Mucosa of gallbladder (tissue), 1 donor: ENCODE measurements around the gene PPM1A. TPM values are rescaled to one million over a fixed set of nuclear protein-coding genes. Genes with fewer than 3 reads are reported as not detected.
A peak's percentile ranks its signal among the peaks of the same experiment; 100 is the strongest.

Source experiments
- DNase-seq: peaks from one replicate; pipeline ENCODE4 v3.0.0-alpha.2; 2020; ENCODE audit warnings: low spot score
- total RNA-seq: library from RNA; stranded (reverse); gene quantifications from one replicate; pipeline ENCODE4 v1.2.1, GENCODE V29; 2021
- donor health status: DM: no; HTN: no; CAD: no.

Gene PPM1A
- total RNA-seq, result 62.9 TPM

DNA sequence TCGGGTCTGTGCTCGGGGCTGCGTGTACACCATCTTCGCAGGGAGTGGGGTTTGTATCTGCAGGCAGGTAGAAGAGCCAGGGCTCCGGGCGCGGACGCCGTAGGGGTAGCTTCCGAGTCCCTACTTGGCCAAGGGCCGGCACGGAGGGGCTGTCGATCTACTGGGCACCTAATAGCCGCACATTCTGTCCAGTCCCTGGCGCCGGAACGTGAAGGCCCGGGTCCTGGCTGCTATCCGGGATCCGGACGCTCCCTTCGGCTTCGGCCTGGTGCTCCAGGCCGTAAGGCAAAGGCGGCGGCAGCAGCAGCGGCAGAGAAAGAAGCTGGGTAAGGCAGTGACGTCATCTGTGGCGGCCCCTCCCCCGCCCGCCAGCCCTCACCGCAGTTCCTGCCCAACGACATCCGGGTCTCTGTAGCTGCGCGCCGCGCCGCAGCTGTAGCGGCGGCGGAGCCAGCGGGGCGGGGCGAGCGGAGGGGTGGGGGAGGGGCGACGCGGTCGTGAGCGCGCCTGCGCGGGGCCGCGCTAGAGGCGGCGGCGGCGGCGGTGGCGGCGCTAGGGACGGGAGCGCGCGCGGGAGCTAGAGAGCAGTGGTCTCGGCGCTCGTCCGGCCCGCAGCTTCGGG lies at the start of gene PPM1A:
Gene PPM1A, plus strand, starts transcription at position 525 of the 622 bp plus-strand sequence. CDS start 33,483 bp downstream, outside the sequence.
- DNase-seq, result peak; percentile 97

DNA sequence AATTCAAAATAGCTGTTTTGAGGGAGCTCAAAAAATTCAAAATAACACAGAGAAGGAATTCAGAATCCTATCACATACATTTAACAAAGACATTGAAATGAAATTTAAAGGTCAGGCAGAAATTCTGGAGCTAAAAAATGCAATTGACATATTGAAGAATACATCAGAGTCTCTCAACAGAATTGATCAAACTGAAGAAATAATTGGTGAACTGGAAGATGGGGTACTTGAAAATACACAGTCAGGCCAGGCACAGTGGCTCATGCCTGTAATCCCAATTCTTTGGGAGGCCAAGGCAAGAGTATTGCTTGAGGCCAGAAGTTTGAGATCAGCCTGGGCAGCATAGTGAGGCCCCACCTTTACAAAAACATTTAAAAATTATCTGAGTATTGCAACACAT lies 49.7 kb upstream of the PPM1A start:
- DNase-seq, result no peak

DNA sequence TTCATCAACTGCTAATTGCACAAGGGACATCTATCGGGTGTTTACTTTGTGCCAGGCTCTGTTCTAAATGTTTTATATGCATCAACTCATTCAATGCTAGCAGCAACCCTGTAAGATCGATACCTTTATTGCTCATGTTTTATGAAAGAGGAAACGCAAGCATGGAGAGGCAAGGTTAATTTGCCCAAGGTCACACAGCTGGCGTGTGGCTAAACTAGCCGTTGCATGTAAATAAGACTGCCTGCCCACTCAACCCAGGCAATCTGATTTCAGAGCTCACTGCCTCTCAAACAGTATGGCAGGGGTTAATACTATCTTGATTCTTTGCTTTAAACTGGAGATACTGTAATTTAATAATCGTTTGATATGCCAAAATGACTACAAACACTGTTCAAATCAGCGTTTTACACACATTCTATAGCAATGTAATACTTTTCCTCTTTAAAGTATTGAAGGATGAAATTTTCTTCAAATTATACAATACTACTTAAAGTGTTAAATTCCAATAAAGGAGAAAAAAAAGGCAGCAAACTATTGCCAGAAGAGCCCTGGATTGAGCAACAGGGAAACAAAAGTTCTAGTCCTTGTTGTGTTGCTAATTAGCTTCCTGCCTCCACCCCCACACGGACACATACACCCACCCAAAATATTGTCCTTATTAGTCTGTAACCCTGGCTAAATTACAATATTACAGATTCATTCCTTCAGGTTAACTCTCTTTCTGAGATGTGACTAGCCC lies 44.7 kb upstream of the PPM1A start:
- no peak for DNase-seq

DNA sequence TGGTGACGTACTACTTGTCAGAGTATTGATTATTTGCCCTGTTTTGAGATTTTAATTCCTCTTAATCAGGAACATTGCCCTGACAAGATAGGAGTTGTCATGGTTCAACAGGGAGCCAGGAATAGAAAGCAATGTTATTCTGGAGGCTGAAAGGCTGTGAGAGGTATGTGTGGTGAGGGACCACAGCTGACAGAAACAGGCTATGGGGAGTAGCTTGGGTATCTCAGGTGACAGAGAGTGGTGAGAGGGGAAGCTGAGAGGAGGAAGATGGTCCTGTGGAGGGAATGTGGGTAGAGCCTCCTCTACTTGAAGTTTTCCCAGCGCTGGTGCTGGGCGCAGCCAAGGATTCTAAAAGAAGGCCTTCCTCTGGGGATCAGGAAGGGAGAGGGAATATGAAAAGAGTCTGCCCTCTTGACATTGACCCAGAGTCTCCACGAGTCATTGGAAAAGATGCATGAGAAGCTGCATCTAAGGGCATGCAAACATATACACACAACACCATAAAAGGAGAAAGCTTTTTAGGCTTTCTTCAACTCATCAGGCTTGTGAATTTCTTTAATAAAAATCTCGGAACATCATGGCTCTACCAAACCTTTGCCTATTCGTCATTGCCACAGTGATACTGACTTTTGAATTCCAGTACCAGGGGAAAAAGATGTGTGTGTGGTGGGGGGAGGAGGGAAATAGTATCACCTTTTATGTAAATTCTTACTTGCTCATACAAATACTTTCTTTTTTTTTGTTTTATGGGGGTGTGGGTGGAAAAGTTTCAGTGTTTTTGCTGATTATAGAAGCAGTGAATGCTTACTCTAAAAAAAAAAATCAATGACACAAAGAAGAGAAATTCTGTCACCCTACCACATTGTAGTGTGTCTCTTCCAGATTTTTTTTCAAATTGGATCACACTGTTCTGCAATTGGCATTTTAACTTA lies 43.9 kb upstream of the PPM1A start:
- DNase-seq, result no peak

DNA sequence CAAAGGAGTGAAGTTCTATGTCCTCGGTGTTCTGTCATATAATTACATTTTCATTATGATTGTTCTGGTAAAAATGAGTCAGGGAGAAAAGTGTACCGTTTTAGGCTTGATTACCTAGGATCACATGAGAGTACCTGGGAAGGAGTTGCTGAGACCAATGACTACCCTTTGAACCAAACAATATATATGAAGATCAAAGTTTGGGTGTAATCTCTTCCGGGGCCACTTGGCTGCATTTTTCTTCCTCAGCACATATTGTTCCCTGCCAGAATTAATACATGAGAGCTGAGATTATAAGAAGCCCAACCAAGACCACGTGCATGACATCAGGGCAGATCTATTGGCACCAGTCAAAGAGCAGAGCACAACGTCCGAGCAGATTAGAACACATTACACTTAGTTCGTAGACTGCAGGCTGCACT lies 42.8 kb upstream of the PPM1A start:
- DNase-seq, result no peak

DNA sequence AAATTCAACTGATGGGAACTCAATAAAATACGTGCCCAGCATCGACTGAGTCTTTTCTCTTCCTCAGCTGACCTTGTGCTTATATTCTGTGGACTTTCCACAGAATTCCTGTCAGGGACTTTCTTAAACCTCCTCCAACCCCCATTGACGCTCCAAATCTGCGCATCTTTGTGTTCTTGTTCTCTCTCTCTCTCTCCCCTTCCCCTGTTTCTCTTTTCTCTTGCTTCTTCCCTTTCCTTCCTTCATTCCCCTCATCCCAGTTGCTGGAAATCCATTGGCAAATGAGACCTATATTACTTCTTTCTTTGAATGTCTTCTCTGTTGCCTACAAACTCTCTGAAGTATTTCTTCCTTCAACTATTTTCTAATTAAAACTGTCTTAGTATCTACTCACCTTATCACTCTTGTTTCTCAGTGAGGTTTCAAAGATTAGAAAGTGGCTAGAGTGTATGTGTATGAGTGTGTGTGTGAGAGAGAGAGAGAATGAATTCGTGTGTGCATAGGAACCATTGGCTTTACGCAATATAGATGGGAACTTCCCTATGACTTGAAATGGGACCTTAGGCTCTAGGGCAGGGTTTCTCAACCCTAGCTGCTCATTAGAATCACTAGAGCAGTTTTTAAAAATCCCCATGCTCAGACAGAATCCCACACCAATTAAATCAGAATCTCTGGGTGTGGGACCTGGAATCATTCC lies 42.0 kb upstream of the PPM1A start:
- no peak for DNase-seq

DNA sequence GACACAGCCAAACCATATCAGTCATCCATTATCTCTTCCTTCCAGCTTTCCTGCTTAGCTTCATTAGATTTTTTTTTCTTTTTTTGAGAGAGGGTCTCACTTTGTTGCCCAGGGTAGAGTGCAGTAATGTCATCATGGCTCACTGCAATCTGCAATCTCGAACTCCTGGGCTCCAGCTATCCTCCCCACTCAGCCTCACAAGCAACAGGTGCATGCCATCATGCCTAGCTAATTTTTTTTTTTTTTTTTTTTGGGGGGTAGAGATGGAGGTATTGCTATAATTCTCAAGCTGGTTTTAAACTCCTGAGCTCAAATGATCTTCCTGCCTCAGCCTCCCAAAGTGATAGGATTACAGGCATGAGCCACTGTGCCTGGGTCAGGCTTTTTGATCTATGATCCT lies 38.3 kb upstream of the PPM1A start:
- DNase-seq, result no peak

DNA sequence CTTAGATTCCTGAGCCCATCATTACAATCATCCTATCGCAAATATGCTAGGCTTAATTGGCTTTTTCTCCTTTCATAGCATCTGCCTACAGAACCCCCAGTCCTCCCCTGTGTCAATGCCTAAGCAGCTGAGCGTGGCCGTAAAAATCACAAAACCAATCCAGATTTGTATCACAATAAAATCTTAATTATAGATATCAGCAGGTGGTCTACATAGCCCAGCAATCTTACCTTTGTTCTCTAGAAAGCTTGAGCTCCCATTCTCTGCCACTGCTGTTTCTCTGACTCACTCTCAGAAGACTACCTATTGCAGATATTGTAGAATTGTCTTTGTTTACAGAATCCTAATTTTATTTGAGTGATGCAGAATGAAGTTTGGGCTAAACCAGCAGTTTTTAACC lies 37.9 kb upstream of the PPM1A start:
- DNase-seq, result no peak

DNA sequence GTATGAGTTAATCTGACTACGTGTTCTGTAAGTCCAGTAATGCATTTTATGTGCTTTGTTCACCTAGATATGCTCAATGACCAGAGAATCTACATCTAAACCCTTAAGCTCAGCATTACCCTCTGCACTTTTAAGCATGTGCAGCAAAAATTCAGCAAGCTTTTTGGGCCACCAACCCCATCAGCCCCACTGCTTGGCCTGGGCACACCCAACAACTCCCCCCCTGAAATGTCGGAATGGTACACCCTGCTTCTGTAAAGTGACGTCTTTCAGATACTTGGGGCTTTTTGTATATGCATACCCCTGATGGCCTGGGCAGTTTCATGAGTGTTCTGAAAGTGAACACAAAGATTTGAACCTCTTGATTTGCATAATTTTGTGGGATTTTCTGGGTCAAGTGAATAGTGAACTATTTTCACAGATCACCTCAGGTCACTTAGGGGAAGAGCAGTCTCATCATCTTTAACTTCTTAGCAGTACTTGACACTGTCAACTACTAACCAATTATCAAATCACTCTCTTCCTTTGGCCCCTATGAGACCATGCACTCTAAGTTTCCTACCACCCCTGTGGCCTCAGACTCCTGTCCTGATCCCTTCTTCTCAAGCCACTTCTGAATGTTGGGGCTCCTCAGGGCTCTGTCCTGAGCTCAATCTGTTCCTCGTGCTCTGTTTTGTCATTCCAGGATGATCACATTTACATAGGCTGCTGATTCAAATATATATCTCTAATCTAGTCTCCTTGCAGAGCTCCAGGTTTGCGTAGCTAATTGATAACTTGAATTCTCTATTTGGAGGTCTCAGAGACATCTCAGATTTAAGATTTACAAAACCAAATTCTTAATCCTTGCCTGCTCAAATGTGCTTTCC lies 36.3 kb upstream of the PPM1A start:
- DNase-seq, result no peak

DNA sequence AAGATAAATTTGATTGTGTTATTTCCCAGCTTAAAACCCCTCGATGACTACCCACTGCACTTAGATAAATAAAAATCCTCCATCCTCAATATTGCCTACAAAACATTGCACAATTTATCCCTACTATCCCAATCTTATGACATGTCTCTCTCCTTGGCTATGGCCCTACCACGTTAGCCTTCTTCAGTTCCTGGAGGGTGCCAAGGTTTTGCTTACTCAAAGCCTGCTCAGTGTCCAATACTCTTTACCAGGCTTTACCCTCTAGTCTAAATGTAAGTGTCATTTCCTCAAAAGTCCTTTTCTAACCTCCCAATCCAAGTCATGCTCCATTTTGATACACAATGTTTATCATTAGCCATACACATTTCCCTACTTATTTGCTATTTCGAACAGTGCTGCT lies 35.0 kb upstream of the PPM1A start:
- DNase-seq, result no peak

DNA sequence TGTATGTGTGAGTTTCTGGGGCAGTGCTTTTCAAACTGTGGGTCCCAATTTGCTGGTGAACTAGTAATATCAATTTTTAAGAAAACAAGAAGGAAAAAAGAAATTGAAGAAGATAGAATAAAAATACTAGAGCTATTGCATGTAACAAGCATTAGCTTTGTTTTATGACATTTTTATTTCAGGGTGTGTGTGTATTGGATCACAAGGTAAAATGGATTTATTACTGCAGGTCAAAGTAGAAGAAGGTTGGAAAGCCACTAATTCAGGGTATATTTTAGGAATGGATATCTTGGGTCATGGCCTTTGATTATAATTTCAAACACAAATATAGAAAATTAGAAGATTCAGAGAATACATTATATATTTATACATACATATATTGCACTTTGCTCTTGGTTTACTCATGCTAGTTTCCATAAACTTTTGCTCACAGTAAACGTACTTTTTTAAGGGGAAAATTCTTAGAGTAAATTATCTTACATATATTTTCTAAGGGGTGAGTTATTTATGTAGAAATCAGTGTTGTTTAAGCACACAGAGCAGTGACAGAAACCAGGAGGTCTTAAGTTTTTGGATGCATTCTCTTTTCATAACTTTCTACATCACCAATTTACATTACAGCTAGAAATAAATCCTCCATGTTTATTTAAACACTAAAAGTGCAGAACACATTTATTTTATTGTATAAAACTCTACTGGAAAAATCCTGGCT lies 34.5 kb upstream of the PPM1A start:
- no peak for DNase-seq

DNA sequence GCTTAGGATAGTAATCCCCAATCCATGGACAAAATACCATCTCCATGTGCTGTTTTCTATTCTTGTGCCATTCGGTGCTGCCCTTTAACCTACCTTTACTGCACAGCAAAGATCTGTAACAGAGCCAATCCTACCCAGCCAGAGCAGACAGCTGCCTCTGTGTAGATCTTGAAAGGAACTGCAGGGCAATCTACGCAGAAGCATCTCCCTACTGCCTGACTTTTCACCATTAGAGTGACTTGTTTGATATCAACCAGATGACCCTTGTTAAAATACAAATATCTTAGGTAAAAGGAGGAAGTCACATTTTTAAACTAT lies 33.9 kb upstream of the PPM1A start:
- DNase-seq, result no peak

DNA sequence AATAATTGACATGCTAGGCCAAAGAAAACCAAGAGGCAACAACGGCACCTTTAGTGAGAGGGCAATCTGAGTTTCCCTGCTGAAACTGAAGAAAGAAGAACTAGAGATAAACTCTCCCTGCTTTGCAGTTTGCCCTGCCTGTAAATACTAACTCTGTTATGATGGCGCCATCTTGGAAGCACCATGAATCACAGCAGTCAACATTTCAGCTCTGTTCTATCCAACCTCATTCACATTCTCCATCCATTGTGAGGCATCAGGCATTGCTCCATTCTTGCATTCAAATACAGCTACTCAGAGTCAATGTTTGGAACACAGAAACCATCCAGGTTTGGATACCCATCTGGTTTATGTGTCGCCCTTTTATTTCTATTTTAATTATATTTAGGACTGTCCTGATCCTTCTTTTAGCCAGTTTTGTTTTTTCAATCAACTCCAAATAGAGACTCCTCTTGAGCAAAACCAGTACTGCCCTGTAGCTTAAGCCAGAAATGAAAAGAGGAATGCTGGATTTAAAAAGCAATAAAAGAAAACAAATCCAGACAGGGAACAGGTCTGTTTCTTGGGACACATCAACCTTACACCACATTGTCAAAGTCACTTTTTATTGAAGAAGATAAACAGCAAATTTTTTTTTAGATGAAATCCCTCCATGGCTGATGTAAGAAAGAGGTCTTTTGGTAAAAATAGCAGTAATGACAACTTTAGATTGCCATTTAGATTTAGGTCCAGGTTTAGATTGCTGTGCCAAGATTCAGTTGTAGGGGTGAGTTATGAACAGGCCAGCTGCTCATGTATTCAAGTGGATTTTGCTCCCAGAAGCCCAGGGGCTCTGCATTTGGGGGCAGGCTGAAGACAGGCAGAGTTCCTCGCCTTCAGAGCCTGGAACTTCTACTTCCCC lies 33.3 kb upstream of the PPM1A start:
- DNase-seq, result no peak

DNA sequence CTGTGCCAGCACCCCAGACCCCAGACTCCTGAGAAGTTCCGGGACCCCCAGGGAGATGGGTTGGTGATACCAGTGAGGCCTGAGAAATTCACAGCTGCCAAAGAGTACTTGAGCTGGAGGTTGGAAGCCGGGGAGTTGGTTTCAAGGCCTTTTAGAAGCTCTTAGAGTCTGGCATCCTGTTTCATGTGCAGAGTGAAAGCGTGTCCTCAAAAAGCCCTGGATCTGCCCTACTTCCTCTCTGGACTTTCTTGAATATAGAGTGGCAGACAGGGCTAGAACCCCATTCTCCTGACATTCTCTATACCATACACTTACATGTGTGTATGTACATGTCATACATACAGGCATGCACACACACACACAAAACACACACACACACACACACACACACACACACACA lies 31.3 kb upstream of the PPM1A start:
- DNase-seq, result no peak

DNA sequence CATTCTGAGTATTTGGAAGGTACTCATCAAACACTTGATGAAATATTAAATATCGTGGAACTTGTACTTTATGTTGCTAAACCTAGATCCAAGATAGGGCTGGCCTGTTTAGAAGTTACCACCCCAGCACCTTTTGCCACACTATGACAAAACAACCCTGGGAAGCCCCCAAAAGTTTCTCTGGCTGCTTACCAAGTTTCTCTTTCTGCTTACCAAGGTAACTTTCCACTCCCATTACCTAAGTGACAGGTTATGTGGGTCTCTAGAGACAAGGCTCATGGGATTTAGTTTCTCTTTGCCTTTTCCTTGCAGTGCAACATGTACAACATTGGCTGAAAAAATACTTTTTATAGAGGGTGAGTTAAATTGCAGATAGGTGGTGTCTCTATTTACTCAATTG lies 28.9 kb upstream of the PPM1A start:
- no peak for DNase-seq

DNA sequence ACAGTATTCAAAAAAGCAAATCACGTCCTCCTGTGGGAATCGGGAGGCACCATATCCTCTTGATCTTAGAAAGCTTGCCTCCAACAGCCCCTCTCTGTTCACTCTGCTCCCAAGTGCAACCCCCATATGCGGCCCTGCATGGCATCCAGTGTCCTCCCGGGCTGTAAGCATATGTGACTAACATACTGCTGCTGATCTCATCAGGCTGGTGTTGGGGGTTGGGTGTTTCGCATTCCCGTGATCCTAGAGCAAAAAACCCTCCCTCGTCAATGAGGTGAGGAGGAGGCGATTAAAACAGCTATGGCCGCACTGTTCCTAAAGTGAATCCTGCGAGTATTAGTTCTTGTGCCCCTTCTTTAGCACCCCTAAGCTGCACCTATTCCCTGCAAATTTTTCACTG lies 28.1 kb upstream of the PPM1A start:
- DNase-seq, result no peak

DNA sequence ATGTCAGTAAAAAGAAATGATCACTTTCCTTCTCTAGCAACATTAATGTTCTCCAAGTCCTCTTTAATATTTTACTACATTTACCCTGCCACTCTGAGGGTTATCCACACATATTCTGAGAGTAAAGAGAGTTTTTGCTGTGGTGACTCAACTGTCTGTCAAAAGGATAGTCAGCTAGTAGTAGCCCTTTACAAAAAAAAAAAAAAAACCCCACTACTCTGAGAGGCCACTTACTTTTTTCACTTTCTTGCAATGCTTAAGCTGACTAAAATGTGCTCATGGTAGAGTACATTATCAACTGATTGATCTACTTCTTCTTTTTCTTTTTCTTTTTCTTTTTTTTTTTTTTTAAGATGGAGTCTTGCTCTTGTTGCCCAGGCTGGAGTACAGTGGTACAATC lies 27.6 kb upstream of the PPM1A start:
- no peak for DNase-seq

DNA sequence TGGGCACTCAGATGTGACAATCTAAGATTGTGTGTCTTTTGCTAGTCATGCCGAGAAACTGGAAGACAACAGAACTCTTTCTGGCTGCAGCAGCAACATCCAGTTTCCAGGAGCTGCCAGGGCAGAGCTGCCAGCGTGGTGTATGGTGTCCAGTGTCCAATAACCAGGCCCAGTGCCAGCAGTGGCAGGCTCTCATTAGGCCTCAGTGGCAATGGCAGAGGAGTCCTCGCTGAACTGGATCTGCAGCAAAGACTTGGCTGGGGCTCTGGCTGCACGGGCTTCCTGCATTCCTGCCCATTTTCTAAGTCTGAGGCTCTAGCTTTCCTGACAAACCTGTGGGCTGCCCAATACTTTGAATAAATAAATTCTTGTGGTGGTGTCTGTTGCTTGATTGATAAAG lies 26.2 kb upstream of the PPM1A start:
- DNase-seq, result peak; percentile 74

DNA sequence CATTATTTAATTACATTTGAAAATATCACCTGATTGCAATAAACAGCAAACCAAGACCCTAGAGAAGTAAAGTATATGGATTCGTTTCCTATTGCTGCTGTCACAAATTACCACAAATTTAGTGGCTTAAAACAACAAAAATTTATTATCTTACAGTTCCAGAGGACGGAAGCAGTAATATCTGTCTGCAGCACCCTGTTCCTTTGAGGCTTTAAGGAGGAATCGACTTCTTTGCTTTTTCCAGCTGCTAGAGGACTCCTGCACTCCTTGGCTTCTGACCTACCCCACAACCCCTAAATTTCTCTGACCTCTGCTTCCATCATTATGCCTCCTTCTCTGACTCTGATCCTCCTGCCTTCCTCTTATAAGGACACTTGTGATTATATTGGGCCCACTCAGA lies 23.8 kb upstream of the PPM1A start:
- DNase-seq, result no peak
